ENCODE data around the gene PIK3CB.

DNA sequence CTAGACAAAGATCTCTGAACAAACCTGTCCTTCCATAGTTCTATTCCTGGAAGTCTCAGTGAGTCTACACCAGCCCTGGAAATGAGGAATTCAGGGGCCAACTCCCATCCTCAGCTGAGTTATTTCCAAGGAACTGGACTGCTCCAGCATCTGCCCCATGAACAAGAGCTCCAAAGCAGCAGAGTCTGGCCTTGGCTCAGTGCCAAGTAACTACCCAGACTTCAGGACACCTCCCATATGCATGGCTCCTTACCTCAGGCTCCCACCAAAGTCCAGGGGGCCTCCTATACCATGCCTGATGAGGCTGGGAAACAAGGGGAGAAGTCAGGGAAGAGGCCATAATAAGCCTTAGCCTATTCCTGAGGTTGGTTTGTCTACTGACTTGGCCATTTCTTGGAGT, 181.2 kb downstream of the PIK3CB start:
- no peak for TF ChIP-seq POLR2A (IDR thresholded peaks at IDR 0.05)
- TF ChIP-seq, protein P1, sequence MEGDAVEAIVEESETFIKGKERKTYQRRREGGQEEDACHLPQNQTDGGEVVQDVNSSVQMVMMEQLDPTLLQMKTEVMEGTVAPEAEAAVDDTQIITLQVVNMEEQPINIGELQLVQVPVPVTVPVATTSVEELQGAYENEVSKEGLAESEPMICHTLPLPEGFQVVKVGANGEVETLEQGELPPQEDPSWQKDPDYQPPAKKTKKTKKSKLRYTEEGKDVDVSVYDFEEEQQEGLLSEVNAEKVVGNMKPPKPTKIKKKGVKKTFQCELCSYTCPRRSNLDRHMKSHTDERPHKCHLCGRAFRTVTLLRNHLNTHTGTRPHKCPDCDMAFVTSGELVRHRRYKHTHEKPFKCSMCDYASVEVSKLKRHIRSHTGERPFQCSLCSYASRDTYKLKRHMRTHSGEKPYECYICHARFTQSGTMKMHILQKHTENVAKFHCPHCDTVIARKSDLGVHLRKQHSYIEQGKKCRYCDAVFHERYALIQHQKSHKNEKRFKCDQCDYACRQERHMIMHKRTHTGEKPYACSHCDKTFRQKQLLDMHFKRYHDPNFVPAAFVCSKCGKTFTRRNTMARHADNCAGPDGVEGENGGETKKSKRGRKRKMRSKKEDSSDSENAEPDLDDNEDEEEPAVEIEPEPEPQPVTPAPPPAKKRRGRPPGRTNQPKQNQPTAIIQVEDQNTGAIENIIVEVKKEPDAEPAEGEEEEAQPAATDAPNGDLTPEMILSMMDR (IDR thresholded peaks at IDR 0.05): no peak
- TF ChIP-seq EP300 (IDR thresholded peaks at IDR 0.05): no peak
